ENCODE data around the gene TMEM151B. TPM values are rescaled to one million over a fixed set of nuclear protein-coding genes. Genes with fewer than 3 reads are reported as not detected.

TMEM151B gene
- total and polyA plus RNA-seq, 10 of the 15 experiments (the other 5 are each of a cell fraction or from before 2014, with no cell fraction given), result 0.01 to 0.19 (median 0.05) TPM; not detected in 6

- RAD21 ChIA-PET (ENCODE audit: unreplicated experiment), result interaction anchor here (2.8 kb wide), 1 partner anchor 39 kb away, joined by 22 read pairs; no protein-coding TSS in a partner anchor
- peaks cover 20 to 26% of the 10 kb centered on the region in 2 experiments for H3K36me3 ChIP-seq (ENCODE audit: control insufficient read depth in 2 of 2, insufficient read depth in 2 of 2, low read length in 1 of 2)
- H3K79me2 ChIP-seq (ENCODE audit: control insufficient read depth, insufficient read depth, low read length), result peaks cover 3% of the 10 kb centered on the region
- no TSS peak for BruUV-seq (replicated peaks)
- no peak overlapping the region for H3K9ac ChIP-seq (ENCODE audit: control insufficient read depth, insufficient read depth, low read length)
- in situ Hi-C loops (cut with MboI) (no loop called here), intact Hi-C loops (cut with micrococcal nuclease; ENCODE audit: unreplicated experiment) (no loop called here)
- peaks cover 4% of the 10 kb centered on the region for H3K4me1 ChIP-seq (ENCODE audit: control insufficient read depth, insufficient read depth, low read length)
- POLR2A ChIA-PET, result no interaction called here
- SMC1A ChIA-PET (ENCODE audit: uncharacterized antibody, unreplicated experiment), result interaction anchor here (3.0 kb wide), 1 partner anchor 39 kb away, joined by 22 read pairs; no protein-coding TSS in a partner anchor
- no peak overlapping the region for H2AFZ ChIP-seq (ENCODE audit: control insufficient read depth, low read depth, low read length)
- peak; percentile 46; the same call in 1 of the 2 replicates for TF ChIP-seq POLR2AphosphoS5 (IDR thresholded peaks at IDR 0.05; ENCODE audit: low read length)
- TF ChIP-seq POLR2A (IDR thresholded peaks at IDR 0.05; ENCODE audit: low read depth, low read length), result peak; percentile 66
- no peak for TF ChIP-seq ZNF274 (IDR thresholded peaks at IDR 0.05; ENCODE audit: insufficient read depth, insufficient read length)
- WGBS (ENCODE audit: insufficient coverage, insufficient replicate concordance, low lambda C conversion rate, missing lambda C conversion rate), result 90% methylated on average over 10 of the region's 10 CpGs
- no peak overlapping the region for H3K27ac ChIP-seq (ENCODE audit: control insufficient read depth, insufficient read depth)
- no peak for DNase-seq (ENCODE audit: low read depth, low spot score)
- H3K4me3 ChIP-seq, result no peak overlapping the region
- no peaks in the 10 kb centered on the region for H3K27me3 ChIP-seq (replicated peaks in 1 of 2; ENCODE audit: control insufficient read depth in 2 of 2, insufficient read depth in 2 of 2, low read length in 1 of 2)
- no peaks in the 10 kb centered on the region for H3K9me3 ChIP-seq (replicated peaks; ENCODE audit: control insufficient read depth, insufficient read depth, low read length)
- no peak for ATAC-seq
- CTCF ChIA-PET, result interaction anchor here (1.9 to 7.4 kb wide), 2 partner anchors 36 to 40 kb away, joined by 4 to 87 read pairs; partner anchors contain the start of genes NFKBIE and TMEM151B
- H3K4me2 ChIP-seq (ENCODE audit: control insufficient read depth, insufficient read depth), result no peak overlapping the region
- FAIRE-seq, result no peak
- no peaks in the 10 kb centered on the region for H4K20me1 ChIP-seq (ENCODE audit: control insufficient read depth, insufficient read depth)
Observed at GRCh38 chr6:44307217-44307616, 37.0 kb downstream of the TMEM151B start.

GRCh38 chr6:44309092-44309491, 38.8 kb downstream of the TMEM151B start:
- CTCF ChIA-PET, result interaction anchor here (0.9 to 7.4 kb wide), 4 partner anchors 29 to 42 kb away, joined by 4 to 87 read pairs (median 5); partner anchors contain the start of genes NFKBIE and TMEM151B
- H3K79me2 ChIP-seq (ENCODE audit: control insufficient read depth, insufficient read depth, low read length), result peaks cover 11% of the 10 kb centered on the region
- H3K9me3 ChIP-seq (replicated peaks; ENCODE audit: control insufficient read depth, insufficient read depth, low read length), result no peaks in the 10 kb centered on the region
- DNase-seq (ENCODE audit: low read depth, low spot score) (no peak), FAIRE-seq (no peak), ATAC-seq (no peak; the same call in 2 of the 3 replicates)
- no peaks in the 10 kb centered on the region for H3K27me3 ChIP-seq (replicated peaks in 1 of 2; ENCODE audit: control insufficient read depth in 2 of 2, insufficient read depth in 2 of 2, low read length in 1 of 2)
- intact Hi-C loops (cut with micrococcal nuclease; ENCODE audit: unreplicated experiment) (no loop called here), in situ Hi-C loops (cut with MboI) (no loop called here)
- H3K27ac ChIP-seq (ENCODE audit: control insufficient read depth, insufficient read depth), result no peak overlapping the region
- BruUV-seq (replicated peaks), result no TSS peak
- 30% methylated on average over 2 of the region's 2 CpGs for WGBS (ENCODE audit: insufficient coverage, insufficient replicate concordance, low lambda C conversion rate, missing lambda C conversion rate)
- H3K4me1 ChIP-seq (ENCODE audit: control insufficient read depth, insufficient read depth, low read length), result peaks cover 5% of the 10 kb centered on the region
- RAD21 ChIA-PET (ENCODE audit: unreplicated experiment), result no interaction called here
- H3K4me2 ChIP-seq (ENCODE audit: control insufficient read depth, insufficient read depth), result no peak overlapping the region
- H4K20me1 ChIP-seq (ENCODE audit: control insufficient read depth, insufficient read depth), result no peaks in the 10 kb centered on the region
- peaks cover 14 to 17% of the 10 kb centered on the region in 2 experiments for H3K36me3 ChIP-seq (ENCODE audit: control insufficient read depth in 2 of 2, insufficient read depth in 2 of 2, low read length in 1 of 2)
- POLR2A ChIA-PET, result no interaction called here
- H3K9ac ChIP-seq (ENCODE audit: control insufficient read depth, insufficient read depth, low read length), result no peak overlapping the region
- no peak overlapping the region for H3K4me3 ChIP-seq
- SMC1A ChIA-PET (ENCODE audit: uncharacterized antibody, unreplicated experiment), result no interaction called here
- no peak overlapping the region for H2AFZ ChIP-seq (ENCODE audit: control insufficient read depth, low read depth, low read length)
- TF ChIP-seq TARDBP (IDR thresholded peaks at IDR 0.05; ENCODE audit: borderline replicate concordance), result no peak
- no peak for TF ChIP-seq RUNX3 (IDR thresholded peaks at IDR 0.05; ENCODE audit: low read length)
- TF ChIP-seq ZSCAN29 (IDR thresholded peaks at IDR 0.05), result no peak
- no peak for TF ChIP-seq ZBTB33 (IDR thresholded peaks at IDR 0.05)
- TF ChIP-seq ZBTB40 (IDR thresholded peaks at IDR 0.05; ENCODE audit: borderline replicate concordance), result no peak
- TF ChIP-seq PML (IDR thresholded peaks at IDR 0.05; ENCODE audit: low read length), result no peak
- no peak for TF ChIP-seq YBX1 (IDR thresholded peaks at IDR 0.05)
- TF ChIP-seq CHD4 (IDR thresholded peaks at IDR 0.05), result no peak
- TF ChIP-seq FOS (IDR thresholded peaks at IDR 0.05; ENCODE audit: borderline replicate concordance, extremely low read depth, insufficient read length), result no peak
- TF ChIP-seq ZNF622 (IDR thresholded peaks at IDR 0.05), result no peak
- TF ChIP-seq ZNF24 (IDR thresholded peaks at IDR 0.05), result no peak
- TF ChIP-seq RELA (IDR thresholded peaks at IDR 0.05; ENCODE audit: borderline replicate concordance, partially characterized antibody), result no peak

Measured in GM12878 (cell line).